ENCODE results near the gene SLC36A4. TPM values are rescaled to one million over a fixed set of nuclear protein-coding genes. Genes with fewer than 3 reads are reported as not detected.

SLC36A4 gene
- total RNA-seq, 1 experiment from 2014 or later: 12.5 TPM

- peaks cover 7% of the 10 kb centered on the region for H3K27me3 Mint-ChIP-seq (ENCODE audit: insufficient read depth, unreplicated experiment)
- no peaks in the 10 kb centered on the region for H3K27me3 ChIP-seq (replicated peaks; ENCODE audit: control insufficient read depth, insufficient read depth, low read length)
- ChIA-PET POLR2A (no interaction called here), CTCF (no interaction called here)
- no peaks in the 10 kb centered on the region for H3K9me3 ChIP-seq
- TF ChIP-seq CTCF (IDR thresholded peaks at IDR 0.05; ENCODE audit: insufficient read depth in 1 of 2, low read depth in 1 of 2, low read length in 1 of 2, severe bottlenecking in 1 of 2, unreplicated experiment in 1 of 2): no peak
- intact Hi-C loops (cut with micrococcal nuclease; ENCODE audit: unreplicated experiment): no loop called here
- H3K27ac Mint-ChIP-seq (ENCODE audit: unreplicated experiment): no peak overlapping the region
- peaks cover 6% of the 10 kb centered on the region for H3K4me1 Mint-ChIP-seq (ENCODE audit: low read depth, unreplicated experiment)
- no peaks in the 10 kb centered on the region for H3K36me3 Mint-ChIP-seq (ENCODE audit: insufficient read depth, unreplicated experiment)
- no peak for DNase-seq
- H3K4me3 Mint-ChIP-seq (ENCODE audit: unreplicated experiment): no peak overlapping the region
- H3K4me3 ChIP-seq (ENCODE audit: low read depth, low read length): no peak overlapping the region
- BruUV-seq (replicated peaks): no TSS peak
- H3K9me3 Mint-ChIP-seq (ENCODE audit: unreplicated experiment): no peaks in the 10 kb centered on the region
- no peaks in the 10 kb centered on the region for H3K36me3 ChIP-seq (ENCODE audit: control insufficient read depth, insufficient read depth, low read length)
- 0 out of 2 replicates have a peak, but pooled peaks cover 7% of the 10 kb centered on the region for H3K4me1 ChIP-seq
Measured at GRCh38 chr11:93117565-93117964, 80.2 kb downstream of the SLC36A4 start.

GRCh38 chr11:93116641-93117441 lies 81.0 kb downstream of the SLC36A4 start:
- no peak for TF ChIP-seq CTCF (IDR thresholded peaks at IDR 0.05; ENCODE audit: insufficient read depth in 1 of 2, low read depth in 1 of 2, low read length in 1 of 2, severe bottlenecking in 1 of 2, unreplicated experiment in 1 of 2)
- no peak overlapping the region for H3K27ac Mint-ChIP-seq (ENCODE audit: unreplicated experiment)
- H3K27me3 Mint-ChIP-seq (ENCODE audit: insufficient read depth, unreplicated experiment): peaks cover 9% of the 10 kb centered on the region
- DNase-seq: no peak
- BruUV-seq (replicated peaks): no TSS peak
- ChIA-PET POLR2A (no interaction called here), CTCF (no interaction called here)
- Histone ChIP-seq H3K36me3 (ENCODE audit: control insufficient read depth, insufficient read depth, low read length) (no peaks in the 10 kb centered on the region), H3K4me1 (0 out of 2 replicates have a peak, but pooled peaks cover 7% of the 10 kb centered on the region), H3K4me3 (ENCODE audit: low read depth, low read length) (no peak overlapping the region), H3K9me3 (no peaks in the 10 kb centered on the region), H3K27me3 (replicated peaks; ENCODE audit: control insufficient read depth, insufficient read depth, low read length) (no peaks in the 10 kb centered on the region)
- H3K9me3 Mint-ChIP-seq (ENCODE audit: unreplicated experiment): no peaks in the 10 kb centered on the region
- H3K4me1 Mint-ChIP-seq (ENCODE audit: low read depth, unreplicated experiment): peaks cover 6% of the 10 kb centered on the region
- no peaks in the 10 kb centered on the region for H3K36me3 Mint-ChIP-seq (ENCODE audit: insufficient read depth, unreplicated experiment)
- H3K4me3 Mint-ChIP-seq (ENCODE audit: unreplicated experiment): no peak overlapping the region
- intact Hi-C loops (cut with micrococcal nuclease; ENCODE audit: unreplicated experiment): no loop called here

- intact Hi-C loops (cut with micrococcal nuclease; ENCODE audit: unreplicated experiment): no loop called here
- Mint-ChIP-seq H3K9me3 (ENCODE audit: unreplicated experiment) (no peaks in the 10 kb centered on the region), H3K27ac (ENCODE audit: unreplicated experiment) (no peak overlapping the region), H3K4me3 (ENCODE audit: unreplicated experiment) (no peak overlapping the region), H3K4me1 (ENCODE audit: low read depth, unreplicated experiment) (peaks cover 6% of the 10 kb centered on the region), H3K36me3 (ENCODE audit: insufficient read depth, unreplicated experiment) (no peaks in the 10 kb centered on the region), H3K27me3 (ENCODE audit: insufficient read depth, unreplicated experiment) (peaks cover 11% of the 10 kb centered on the region)
- Histone ChIP-seq H3K9me3 (no peaks in the 10 kb centered on the region), H3K4me1 (0 out of 2 replicates have a peak, but pooled peaks cover 7% of the 10 kb centered on the region), H3K36me3 (ENCODE audit: control insufficient read depth, insufficient read depth, low read length) (no peaks in the 10 kb centered on the region), H3K27me3 (replicated peaks; ENCODE audit: control insufficient read depth, insufficient read depth, low read length) (no peaks in the 10 kb centered on the region), H3K4me3 (ENCODE audit: low read depth, low read length) (no peak overlapping the region)
- POLR2A ChIA-PET: no interaction called here
- BruUV-seq (replicated peaks): no TSS peak
- no peak for DNase-seq
- no peak for TF ChIP-seq CTCF (IDR thresholded peaks at IDR 0.05; ENCODE audit: insufficient read depth in 1 of 2, low read depth in 1 of 2, low read length in 1 of 2, severe bottlenecking in 1 of 2, unreplicated experiment in 1 of 2)
- CTCF ChIA-PET: no interaction called here
Measured at GRCh38 chr11:93114304-93114703, 83.5 kb downstream of the SLC36A4 start.
